Loucy (cell line): Measurements from ENCODE around the gene MBD5.

ENCODE experiments used
- EZH2phosphoT487 ChIP-seq: fragments of 200-600 bp; IDR thresholded peaks from 2 replicates; pipeline ENCODE4 v1.6.1; 2018; ENCODE audit warnings: antibody characterized with exemption, mild to moderate bottlenecking, moderate library complexity, borderline replicate concordance
- TF ChIP-seq, protein P1 (sequence below): fragments of 200-600 bp; sonication (generic); conservative IDR thresholded peaks from 2 replicates; pipeline ENCODE4 v1.5.1; 2014; ENCODE audit warnings: mild to moderate bottlenecking, antibody characterized with exemption, low read length

- TF ChIP-seq, protein P1, sequence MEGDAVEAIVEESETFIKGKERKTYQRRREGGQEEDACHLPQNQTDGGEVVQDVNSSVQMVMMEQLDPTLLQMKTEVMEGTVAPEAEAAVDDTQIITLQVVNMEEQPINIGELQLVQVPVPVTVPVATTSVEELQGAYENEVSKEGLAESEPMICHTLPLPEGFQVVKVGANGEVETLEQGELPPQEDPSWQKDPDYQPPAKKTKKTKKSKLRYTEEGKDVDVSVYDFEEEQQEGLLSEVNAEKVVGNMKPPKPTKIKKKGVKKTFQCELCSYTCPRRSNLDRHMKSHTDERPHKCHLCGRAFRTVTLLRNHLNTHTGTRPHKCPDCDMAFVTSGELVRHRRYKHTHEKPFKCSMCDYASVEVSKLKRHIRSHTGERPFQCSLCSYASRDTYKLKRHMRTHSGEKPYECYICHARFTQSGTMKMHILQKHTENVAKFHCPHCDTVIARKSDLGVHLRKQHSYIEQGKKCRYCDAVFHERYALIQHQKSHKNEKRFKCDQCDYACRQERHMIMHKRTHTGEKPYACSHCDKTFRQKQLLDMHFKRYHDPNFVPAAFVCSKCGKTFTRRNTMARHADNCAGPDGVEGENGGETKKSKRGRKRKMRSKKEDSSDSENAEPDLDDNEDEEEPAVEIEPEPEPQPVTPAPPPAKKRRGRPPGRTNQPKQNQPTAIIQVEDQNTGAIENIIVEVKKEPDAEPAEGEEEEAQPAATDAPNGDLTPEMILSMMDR = no peak
- TF ChIP-seq EZH2phosphoT487 = no peak
Observed at GRCh38 chr2:148179724-148180123, 158.8 kb downstream of the MBD5 start.
